C1 segment of cervical spinal cord (tissue), 14 donors: ENCODE measurements around the gene EEF1B2.
A peak's percentile ranks its signal among the peaks of the same experiment; 100 is the strongest.
"Not testable (repeated sequence)": the region's sequence is repeated elsewhere in the genome, so short reads cannot be mapped to it uniquely, and the experiment has no call there.

Experiments
- DNase-seq, 14 donors: peaks; one replicate each; lab custom pipeline; 2025; lab: John Stamatoyannopoulos, UW

The EEF1B2 gene

GRCh38 chr2:206159346-206160124 is at the start of gene EEF1B2, which contains the start of gene NDUFS1:
TSS of gene EEF1B2 (plus strand) at chr2:206159895. CDS start at chr2:206159980, 85 bp downstream.
TSS of gene NDUFS1 (minus strand) at chr2:206159444. CDS start at chr2:206153678, 5,766 bp downstream.
- DNase-seq, result peak; percentile 67 to 98 (median 96)

DNA sequence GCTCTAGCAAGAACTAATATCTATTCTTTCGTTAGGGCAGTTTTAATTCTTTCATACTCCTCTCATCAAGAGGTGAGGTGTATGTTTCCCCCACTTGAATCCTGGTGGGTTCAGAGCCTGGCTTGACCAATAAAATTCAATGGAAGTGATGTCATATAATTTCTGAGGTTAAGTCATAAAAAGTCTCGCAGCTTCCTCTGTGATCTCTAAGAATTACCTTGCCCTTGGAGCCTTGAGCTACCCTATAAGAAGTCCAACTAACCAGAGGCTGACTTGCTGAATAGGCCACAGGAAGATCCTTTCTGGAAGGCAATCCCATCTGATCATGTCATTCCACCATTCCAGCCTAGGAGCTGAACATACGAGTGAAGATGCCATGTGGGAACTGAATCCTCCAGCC is 47.6 kb upstream of the EEF1B2 start:
- no peak for DNase-seq

DNA sequence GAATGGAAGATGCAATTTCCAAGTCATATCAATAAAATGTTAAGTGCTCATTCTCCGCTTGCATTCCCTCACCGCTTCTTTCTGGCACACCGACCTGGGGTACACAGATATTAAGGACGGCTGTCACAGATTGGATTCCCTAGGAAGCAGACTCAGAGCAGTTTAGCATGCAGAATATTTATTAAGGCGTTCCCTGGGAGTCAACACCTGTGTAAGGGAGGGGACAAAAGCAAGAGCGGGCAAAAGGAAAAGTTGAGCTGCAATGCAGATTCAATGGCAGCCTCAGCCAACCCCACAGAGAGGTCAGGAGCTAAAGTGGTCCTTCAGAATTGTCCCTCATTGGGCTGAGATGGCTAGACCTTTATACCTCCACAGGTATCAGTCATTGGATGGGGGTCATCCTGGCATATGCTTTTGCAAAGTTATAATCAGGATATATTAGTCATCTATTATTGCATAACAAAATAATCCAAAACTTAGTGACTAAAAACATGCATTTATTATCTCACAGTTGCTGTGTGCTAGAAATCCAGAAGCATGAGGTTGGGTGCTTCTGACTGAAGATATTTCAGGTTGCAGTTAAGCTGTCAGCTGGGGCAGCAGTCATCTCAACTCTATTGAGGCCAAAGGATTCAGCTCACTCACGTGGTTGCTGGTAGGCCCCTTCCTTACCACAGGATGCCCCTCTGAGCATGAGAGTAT is 46.7 kb upstream of the EEF1B2 start:
- no peak for DNase-seq

GRCh38 chr2:206115026-206115578 is 44.6 kb upstream of the EEF1B2 start:
- no peak for DNase-seq

DNA sequence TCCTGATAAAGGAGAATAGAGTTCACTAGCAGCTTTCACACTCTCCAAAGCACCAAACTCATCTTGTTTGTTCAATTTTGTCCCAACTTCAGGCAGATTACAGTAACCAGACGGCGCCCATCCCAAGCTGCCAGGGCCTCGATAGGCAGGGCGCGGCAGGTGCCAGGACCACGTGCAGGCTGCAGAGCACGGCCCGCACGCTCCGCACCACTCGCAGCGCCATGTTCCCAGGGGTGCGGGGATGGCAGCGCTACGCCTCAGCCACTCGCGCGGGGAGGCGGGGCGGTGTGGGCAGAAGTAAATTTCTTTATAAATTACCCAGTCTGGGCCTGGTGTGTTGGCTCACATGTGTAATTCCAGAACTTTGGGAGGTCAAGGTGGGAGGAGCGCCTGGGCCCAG is 43.4 kb upstream of the EEF1B2 start:
- no peak for DNase-seq

DNA sequence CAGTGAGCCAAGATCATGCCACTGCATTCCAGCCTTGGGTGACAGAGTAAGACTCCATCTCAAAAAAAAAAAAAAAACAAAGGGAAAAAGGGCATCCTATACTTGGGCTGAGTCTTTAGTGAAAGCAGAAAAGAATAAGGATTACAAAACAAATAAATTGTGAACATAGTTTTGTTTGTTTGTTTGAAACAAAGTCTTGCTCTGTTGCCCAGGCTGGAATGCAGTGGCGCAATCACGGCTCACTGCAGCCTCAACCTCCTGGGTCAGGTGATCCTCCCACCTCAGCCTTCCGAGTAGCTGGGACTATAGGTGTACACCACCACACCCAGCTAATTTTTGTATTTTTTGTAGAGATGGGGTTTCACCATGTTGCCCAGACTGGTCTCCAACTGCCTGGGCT is 37.1 kb upstream of the EEF1B2 start:
- not testable (repeated sequence) for DNase-seq

DNA sequence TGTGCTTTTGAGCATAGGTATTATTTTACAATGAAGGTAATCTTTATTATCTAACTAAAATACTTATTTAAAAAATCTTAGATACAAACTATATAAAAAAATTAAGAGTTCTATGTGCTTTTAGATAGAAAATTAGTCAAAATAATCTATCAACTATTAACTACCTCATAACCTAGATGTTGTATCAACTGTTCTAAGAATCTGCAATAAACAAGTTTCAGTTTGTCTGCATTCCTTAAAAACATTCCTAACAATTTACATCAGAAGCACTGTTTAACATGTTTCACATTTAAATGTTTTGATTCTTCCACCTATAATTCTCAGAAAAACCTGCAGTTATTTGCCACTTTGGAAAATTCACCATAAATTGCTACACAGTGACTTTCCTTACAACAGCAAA is 33.8 kb upstream of the EEF1B2 start:
- DNase-seq, result no peak

DNA sequence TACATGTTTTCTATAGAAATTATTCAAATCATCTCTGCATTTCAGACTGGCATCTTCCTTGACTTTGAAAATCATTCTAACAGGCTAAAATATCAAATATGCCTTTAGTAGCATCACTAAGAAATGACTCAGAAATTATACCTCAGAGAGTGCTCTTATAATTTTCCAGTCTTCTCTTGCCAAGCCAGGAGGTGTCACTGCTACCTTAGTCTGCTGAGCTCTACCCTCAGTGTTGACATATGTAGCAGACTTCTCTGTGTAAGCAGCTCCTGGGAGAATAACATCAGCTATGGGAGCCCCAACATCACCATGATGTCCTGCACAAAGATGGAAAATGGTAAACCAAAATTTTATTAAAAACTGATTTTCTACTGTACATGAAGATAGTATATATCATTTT is 32.0 kb upstream of the EEF1B2 start:
- DNase-seq, result no peak

DNA sequence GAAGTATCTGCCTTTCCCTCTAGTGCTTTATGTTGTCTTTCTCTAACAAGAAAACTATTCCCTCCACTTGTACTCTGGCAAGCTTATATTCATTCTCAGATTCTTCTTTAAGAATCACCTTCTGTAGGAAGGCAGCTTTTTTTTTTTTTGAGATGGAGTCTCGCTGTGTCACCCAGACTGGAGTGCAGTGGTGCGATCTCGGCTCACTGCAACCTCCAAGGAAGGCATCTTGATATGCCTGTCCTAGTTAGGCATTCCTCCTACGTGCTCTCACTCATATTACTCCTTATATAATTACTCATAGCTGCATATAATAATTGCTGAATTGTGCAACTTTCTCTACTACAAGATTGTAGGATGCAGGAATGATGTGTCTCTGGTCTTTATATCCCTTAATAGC is 16.2 kb upstream of the EEF1B2 start:
- DNase-seq, result no peak

DNA sequence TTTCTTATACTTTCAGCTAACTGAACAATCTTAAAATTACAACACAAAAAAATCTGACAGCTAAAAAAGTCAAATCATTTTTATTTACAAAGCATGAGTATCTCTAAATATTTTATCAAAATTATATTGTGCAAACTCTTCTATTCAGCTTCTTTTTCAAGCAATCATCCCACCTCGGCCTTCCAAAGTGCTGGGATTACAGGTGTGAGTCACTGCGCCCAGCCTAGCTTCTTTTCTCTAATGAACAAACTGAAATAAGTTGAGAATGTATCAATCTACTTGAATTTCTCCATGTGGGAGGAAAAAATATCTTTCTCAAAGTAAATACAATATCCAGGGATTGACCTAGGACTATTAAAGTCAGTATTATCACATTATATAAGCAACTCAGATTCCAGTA is 15.3 kb upstream of the EEF1B2 start:
- DNase-seq, result no peak

DNA sequence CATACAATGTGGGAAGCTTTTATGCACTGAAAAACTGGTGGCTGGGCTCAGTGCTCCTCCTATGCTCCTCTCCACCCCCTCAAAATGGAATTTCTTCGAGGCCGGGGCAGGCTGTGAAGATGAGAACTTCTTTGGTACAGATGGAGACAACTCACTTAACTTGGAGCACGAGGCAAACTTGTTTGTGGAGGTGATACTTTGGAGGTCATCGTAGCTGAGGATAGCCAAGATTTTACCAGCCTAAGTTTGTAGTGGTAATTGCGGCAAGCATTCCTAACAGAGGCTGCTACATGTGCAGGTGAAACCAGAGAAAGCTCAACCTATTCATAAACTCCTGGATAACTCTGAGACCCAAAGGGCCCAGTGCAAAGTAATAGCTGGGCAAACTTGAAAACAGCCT is 14.0 kb upstream of the EEF1B2 start:
- no peak for DNase-seq

- DNase-seq, result no peak
These were observed 10.4 kb upstream of the EEF1B2 start for GRCh38 chr2:206149330-206149729.

DNA sequence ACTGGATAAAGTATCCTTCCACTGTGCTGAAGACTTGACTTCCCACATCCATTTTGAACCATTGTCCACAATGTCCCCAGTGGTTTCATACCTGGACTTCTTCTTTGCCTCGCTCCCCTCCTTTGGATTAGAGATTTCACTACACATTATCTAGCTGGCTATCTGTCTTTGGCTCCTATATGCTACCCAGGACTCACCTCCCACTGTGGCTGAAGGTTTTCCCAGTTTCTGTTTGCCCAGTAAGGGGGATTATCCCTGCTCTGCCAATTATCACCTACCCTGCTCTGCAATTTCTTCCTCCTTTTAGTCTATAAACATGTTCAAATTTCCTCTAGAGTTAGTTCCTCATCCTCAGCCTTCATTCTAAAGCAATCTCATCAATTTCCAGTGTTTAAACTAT is 9.5 kb upstream of the EEF1B2 start:
- DNase-seq, result no peak

DNA sequence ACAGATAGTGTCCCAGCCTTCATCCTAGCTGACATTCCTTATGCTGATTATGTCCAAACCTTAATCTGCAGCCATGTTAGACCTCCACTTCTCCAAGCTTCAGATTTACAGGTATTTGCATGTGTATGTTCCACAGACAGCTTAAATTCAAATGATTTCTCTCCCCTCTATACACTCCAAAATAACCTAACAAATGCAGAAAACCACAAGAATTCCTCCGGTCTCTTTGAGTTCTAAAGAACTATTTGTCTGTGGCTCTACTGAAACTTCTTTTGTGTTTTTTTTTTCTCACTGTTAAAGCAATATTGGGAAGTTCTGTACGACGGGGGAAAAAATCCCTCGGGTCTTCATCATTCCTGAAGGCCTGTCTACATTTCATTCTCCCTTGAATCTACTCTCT is 9.1 kb upstream of the EEF1B2 start:
- no peak for DNase-seq

DNA sequence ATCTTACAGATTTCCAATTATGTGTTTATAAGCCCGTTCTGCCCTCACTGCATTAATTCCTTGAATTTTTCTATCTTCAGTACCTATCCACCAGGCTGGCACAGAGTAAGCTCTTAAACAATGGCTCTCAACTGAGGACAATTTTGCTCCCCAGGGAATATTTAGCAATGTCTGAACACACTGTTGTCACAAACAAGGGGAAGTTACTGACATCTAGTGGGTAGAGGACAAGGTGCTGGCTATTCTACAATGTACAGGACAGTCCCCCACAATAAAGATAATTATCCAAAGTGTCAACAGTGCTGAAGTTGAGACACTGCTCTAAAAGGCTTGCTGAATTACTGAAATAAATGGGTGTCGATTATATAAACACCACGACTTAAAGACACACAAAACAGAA is 5.5 kb upstream of the EEF1B2 start:
- DNase-seq, result no peak

- not testable (repeated sequence) for DNase-seq
These were observed 2.7 kb upstream of the EEF1B2 start for GRCh38 chr2:206157014-206157413.

DNA sequence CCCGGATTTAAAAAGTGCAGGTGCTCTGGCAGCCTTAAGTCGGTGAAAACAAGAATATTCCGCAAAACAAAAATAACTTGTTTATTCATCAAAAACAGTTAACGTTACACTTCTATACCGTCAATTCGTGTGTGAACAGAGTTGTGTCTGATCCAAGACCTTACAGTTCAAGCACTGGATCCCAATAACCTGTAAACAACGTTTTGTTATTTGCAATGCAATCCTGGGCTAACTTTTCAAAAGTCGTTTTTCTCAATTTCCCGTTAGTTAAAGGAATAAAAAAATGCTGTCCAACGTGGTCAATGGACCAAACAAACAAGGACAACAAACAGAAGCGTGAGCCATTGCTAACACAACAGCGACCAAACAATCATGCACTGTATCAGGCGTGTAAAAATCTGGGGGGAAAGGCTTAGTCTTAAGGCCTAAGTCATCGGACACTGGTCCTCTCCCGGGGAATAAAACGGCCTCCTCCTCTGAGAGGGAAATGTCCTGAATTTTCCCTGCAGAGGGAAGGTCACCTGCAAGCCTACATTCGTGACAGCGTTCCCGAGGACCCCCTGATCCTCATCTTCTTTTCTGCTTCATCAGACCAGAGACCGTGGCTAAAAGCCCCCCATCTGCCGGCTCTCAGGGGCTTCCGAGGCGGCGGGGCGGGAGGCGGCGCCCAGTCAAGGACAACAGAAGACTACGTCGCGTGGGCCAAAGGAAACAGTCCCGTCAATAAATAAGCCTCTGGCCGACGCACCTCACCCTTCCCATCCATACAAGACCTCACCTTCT is 941 bp upstream of the EEF1B2 start:
- peak in 1 of 14 donors; percentile 52 for DNase-seq

GRCh38 chr2:206160125-206160806 is 571 bp downstream of the EEF1B2 start:
- DNase-seq, result peak in 1 of 14 donors; percentile 28

DNA sequence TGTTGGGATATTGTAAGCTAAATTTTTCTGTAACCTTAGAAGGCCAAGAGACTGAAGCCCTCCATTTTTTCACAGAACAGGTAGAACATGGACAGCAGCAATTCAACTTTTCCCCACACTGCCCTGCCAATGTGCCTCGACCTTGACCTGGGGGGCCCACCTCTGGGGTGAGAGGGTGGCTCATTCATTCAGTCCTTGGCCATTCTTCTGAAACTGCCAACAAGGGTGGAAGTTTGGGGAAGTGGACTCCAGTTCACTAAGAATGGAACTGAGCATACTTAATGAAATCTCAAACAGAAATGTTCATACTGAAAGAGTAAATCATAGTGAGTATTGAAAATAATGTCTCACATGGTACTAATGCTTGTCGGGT is 1.1 kb downstream of the EEF1B2 start:
- no peak for DNase-seq

- not testable (repeated sequence) for DNase-seq
These were observed 2.7 kb downstream of the EEF1B2 start for GRCh38 chr2:206162401-206162800.

DNA sequence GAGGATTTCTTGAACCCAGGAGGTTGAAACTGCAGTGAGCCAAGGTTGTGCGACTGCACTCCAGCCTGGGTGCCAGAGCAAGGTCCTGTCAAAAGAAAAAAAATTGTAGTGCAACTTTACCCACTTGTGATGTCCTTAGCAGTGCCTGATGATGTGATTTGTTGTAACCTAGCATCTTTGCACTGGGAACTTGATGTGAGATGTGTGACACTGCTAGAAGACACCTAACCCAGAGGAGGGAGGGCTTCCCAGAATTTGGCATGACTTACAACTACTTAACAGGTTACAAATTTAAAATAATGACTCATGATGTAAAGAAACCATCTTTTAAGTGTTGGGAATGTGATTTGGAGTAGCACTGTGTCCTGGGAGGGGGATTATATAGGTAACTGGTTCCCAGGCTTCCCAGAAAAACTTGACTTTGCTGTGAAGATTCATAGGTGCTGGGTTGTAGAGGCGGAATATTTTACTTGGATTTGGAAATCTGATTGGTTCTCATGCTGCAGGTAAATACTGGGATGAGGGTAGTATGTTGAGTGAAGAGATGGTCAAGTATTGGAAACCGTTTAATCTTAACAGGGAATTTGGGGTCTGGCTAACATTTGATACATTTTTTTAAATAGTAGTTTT is 3.7 kb downstream of the EEF1B2 start:
- no peak for DNase-seq
